Middle frontal gyrus (tissue), 1 donor: ENCODE measurements around the gene LTBP1.
A peak's percentile ranks its signal among the peaks of the same experiment; 100 is the strongest.

Experiments used
- DNase-seq: peaks from one replicate; pipeline ENCODE4 v3.0.0-alpha.2; 2015; ENCODE audit warnings: low spot score; ENCODE audit errors: extremely low spot score

The LTBP1 gene

DNA sequence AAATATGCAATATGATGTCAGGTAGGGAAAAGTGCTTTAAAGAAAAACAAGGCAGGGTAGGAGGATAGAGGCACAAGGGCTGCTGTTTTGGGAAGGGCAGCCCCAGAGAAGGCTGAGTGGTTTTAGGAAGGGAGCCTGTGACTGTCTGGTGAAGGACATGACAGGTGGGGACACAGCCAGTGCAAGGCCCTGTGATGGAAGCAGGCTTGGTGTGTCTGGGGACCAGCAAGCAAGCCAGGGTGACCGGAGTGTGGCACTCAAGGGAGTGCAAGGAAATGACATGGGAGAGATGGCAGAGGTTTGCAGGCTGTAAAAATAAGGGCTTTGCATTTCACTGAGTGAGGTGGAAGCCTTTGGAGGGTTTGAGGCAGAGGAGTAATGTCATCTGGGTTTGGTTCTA, 62.0 kb downstream of the LTBP1 start:
- DNase-seq = no peak

DNA sequence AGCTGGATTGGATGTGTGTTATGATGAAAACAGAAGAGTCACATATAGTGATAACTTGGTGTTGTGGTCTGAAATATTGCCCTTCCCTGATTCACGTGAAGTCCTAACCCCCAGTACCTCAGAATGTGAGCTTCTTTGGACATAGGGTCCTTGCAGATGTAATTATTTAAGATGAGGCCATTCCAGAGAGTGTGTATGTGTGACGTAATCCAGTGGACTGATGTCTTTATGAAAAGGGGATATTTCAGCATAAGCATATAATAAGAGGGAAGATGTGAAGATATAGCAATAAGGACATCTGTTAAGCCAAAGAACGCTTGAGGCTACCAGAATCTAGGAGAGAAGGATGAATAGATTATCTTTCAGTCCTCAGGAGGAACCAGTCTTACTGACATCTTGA, 62.5 kb downstream of the LTBP1 start:
- no peak for DNase-seq

DNA sequence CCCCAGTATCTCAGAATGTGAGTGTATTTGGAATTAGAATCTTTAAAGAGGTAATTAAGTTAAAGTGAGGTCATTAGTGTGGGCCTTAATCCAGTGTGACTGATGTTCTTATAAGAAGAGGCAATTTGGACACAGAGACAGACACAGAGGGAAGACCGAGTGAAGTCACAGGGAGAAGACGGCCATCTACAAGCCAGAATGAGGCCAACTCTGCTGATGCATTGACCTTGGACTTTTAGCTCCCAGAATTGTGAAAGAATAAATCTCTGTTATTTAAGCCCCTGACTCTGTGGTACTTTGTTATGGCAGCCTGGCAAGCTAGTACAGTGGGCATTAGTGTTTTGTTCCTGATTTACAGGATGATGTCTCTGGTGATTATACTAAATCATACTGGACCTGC, 64.6 kb downstream of the LTBP1 start:
- DNase-seq = no peak

DNA sequence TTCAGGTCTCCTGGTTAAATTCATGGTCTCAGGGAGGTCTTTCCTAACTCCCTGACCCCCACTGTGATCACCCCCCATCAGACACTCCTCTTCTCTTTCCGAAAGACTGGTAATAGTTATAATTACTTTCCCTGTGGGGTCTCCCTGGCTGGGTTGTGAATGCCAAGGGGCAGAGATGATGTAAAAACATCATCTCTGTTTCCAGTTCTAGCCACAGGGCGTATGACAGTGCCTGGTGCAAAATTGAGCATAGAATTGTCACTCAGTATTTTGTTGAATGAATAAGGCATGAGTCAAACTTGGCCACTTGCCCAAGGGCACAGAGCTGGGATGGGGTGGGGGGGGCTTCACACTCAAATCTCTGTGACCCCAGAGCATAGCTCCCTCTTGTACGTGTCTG, 65.2 kb downstream of the LTBP1 start:
- no peak for DNase-seq

DNA sequence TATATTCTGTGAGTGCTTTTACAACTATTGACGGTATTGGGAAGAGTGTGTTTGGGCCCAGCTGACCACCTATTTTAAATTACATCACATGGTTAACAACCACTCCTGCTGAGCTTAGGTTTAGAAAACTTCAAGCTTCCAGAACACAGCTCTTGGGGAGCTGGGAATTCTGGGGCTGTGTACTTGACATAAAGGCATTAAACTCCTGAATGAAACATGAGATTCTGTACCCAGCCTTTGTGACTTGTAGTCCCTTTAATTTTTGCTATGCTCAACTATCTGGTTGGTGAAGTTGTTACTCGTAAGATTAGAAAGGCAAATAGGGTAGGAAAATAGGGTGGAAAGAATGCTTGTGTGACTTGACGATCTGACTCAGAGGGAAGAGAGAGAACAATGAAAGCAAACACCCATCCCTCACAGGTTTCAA, 66.9 kb downstream of the LTBP1 start:
- DNase-seq = no peak

DNA sequence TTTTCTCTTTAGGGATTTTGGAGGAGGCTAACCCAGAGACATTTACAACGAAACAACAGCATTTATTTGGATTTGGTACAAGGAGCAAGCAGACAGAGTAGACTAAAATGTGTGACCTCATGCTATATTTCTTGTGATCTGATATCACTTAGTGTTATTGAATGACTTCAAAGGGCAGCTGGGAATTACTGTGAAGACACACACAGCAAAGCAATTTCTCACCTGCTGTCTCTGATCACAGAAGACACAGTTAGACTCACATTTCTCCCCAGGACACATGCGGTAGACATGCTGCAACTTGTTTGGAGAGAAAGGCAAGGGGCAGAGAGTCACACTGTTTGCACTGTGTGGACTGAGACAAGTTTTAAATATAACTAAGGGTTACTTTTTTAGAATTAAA, 67.5 kb downstream of the LTBP1 start:
- DNase-seq = no peak

DNA sequence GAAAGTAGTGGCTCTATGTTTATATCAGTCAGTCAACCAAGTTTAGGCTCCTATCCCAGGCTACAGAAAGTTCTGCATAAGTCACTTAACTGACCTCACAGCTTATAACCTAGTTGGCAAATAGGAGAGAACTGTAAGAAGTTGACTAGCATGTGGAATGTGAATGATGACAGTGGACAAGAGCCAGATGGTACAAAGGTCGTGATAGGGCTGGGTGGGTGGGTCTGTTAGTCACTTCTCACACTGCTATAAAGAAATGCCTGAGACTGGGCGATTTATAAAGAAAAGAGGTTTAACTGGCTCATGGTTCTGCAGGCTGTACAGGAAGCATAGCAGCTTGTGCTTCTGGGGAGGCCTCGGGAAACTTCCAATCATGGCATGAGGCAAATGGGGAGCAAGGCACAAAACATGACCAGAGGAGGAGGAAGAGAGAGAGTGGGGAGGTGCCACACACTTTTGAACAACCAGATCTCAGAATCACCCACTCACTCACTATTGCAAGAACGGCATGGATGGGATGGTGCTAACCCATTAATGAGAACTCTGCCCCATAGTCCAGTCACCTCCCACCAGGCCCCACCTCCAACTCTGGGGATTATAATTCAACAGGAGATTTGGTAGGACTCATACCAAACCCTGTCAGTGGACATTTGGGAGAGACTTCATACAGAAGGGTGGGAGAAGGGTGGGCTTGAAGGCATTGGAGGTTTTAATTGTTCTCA, 68.8 kb downstream of the LTBP1 start:
- DNase-seq = no peak

DNA sequence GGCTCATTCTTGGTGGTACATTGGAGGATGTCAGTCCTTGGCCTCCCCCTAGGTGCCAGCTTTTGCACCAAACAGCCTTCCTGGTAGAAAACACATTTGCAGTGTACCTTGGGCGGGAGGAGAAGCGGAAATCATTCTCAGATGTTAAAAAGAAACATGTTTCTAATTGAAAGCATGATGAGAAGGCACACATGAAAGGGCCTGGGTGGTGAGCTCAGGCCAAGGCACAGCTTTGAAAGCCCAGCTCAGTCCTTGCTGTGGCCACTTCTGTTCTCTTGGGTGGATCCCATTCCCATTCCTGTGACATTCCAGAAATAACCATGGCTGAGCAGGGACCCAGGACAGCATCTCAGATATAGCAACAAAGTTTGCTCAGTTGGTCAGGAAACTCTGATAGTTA, 71.5 kb downstream of the LTBP1 start:
- DNase-seq = no peak

DNA sequence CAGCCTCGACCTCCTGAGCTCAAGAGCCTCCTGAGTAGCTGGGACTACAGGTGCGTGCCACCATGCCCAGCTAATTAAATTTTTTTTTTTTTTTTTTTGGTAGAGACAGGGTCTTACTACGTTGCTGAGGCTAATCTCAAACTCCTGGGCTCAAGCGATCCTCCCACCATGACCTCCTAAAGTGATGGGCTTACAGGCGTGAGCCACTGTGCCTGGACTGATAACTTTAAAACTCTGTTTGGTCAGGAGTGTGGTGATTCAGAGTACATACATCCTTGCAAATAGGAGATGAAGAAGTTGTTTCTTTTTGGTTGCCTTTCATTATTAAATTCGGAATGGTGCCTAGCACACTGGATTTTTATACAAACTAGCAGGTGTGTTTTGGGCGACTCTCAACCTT, 73.0 kb downstream of the LTBP1 start:
- no peak for DNase-seq

DNA sequence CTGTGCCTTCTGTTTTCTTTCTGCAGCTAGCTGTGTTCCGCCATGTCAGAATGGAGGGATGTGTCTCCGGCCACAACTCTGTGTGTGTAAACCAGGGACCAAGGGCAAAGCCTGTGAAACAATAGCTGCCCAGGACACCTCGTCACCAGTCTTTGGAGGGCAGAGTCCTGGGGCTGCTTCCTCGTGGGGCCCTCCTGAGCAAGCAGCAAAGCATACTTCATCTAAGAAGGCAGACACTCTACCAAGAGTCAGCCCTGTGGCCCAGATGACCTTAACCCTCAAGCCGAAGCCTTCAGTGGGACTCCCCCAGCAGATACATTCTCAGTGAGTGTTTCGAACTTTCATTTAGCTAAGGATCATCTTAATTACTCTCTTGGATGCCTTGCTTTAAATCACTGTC, 74.1 kb downstream of the LTBP1 start:
- DNase-seq = no peak

DNA sequence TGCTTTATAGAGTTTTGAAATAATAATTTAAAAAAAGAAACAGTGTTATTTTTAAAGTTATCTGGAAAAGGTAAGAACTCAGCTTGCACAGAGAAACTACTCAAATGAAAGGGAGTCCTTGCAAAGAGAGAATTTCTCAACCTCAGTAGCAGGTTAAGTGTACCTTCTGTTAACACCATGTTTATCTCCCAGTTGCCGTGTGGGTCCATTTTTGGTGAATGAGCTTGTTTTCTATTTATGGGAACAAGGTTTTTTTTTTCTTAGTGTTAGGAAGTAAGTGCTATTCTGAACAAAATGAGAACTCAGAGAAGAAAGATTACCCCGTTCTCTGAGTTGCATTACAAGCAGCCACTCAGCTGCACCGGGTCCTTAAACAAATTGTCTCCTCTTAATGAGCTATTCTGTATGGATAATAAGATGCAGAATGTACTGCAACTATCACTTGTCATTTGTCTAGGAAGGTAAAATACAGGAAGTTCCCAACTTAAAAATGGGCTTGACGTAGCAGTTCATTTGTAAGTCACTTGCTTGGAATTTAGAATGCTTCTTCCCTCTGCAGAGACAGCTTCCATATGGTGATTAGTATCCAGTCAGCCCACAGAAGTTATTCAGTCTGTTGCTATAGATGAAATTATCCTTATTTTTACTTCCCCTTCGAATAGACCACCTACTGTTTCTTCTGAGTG, 74.9 kb downstream of the LTBP1 start:
- DNase-seq = no peak

DNA sequence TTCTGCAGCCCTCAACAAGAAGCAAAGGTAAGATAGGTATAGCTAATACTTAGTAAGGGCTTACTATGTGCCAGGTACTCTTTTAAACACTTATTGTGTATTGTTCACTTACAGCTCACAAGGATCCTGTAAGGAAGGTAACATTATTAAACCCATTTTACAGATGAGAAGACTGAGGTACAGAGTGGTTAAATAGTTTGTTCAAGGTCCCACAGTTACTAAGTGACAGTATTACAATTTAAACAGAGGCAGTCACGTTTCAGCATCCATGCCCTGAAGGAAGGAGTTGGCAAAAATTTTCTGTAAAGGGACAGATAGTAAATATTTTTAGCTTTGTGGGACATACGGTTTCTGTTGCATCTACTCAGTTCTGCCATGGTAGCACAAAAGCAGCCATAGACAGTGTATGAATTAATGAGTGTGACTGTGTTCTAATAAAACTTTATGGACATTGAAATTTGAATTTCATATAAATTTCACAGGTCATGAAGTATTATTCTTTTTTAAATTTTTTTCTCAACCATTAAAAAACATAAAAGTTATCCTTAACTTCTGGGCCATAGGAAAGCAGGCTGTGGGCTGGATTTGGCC, 75.7 kb downstream of the LTBP1 start:
- DNase-seq = no peak

DNA sequence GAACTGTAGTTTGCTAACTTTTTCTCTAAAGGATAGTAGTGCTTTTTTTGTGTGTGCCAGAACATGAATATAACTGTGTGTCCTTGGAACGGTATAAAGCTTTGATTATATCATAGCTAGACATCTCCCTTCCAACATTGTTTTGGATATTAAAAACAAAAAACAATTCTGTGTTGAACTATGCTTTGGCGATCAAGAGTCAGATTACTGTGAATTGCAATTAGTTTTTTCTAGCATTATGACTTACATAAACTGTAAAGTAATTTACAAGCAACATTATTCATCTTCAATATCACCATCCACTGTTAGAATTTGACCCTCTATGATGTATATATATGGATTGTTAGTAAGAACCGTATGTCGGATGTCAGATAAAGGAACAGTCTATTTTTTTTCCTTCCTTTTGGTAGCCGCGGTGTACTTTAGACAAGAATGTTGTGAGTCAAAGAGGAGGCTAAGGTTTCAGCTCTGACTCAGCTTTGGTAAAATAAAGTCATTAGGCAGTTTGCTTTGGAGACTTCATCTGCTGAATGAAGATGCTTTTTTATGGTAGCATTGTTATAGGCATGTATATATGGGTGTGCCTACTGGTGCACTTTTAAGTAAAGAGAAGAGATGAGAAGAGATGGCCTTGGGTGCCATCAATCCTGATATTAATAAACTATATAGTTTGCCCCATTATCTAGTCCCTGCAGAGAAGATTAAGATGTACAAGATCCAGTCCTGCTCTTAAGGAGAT, 76.4 kb downstream of the LTBP1 start:
- DNase-seq = no peak

DNA sequence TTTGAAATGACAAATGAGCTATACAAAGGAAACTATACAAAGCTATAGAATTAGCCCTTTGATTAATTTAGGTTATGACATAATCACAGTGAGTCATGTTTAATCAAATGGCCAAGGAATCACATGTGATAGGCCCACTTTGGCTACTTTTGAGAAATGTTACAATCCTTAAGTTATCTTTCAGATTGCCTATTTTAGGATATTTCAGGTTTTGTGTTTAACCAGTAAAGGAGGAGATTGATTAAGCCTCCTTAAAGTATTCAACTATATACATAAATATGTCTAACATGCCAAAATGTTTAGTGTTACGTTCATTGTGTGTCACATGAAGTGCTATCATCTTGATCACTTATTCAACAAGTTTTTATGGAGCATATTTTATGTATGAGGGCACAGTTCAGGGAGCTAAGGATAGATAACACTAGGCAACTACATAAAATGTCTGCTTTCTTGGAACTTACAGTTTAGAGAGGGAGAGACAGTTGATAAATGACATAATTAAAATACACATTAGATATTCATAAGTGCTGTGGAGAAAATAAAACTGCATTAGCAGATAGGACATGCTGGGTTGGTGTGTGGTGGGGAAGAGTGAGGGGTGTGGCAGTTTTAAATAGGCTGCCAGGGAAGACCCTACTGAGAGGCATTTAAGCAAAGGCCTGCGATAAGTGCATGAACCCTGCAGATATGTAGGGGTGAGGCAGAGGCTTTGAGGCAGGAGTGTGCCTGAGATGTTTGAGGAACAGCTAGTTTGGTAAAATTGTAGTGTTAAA, 77.2 kb downstream of the LTBP1 start:
- no peak for DNase-seq

DNA sequence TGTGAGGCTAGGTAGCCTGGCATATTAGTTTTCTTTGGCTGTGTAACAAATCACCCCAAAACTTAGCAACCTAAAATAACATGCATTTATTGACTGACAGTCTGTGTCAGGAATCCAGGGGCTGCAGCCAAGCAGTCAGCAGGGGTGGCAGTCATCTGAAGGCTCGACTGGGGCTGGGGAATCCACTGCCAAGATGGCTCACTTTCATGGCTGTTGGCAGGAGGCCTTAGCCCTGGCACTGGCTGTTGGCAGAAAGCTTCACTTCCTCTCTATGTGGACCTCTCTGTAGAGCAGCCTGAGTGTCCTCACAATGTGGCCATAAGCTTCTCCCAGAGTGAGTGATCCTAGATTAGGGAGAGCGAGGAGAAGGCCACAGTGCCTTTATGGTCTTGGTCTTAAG, 78.0 kb downstream of the LTBP1 start:
- no peak for DNase-seq

DNA sequence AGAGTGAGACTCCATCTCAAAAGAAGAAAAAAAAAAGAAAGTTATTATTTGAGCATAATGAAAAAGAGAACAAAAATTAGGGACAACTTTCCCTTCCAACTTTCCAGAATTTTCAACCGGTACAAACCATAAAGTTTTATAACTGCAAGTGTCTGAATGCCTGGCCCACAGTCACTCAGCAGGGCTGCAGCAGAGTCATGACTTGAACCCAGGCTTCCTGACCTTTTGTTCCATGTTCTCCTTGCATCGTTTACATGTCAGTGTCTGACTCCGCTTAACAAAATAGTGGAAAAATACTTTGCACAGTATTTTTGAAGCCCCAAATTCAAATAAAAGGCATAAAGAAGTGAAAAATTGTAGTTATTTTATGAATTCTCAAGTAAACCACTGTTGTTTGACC, 82.7 kb downstream of the LTBP1 start:
- DNase-seq = no peak

DNA sequence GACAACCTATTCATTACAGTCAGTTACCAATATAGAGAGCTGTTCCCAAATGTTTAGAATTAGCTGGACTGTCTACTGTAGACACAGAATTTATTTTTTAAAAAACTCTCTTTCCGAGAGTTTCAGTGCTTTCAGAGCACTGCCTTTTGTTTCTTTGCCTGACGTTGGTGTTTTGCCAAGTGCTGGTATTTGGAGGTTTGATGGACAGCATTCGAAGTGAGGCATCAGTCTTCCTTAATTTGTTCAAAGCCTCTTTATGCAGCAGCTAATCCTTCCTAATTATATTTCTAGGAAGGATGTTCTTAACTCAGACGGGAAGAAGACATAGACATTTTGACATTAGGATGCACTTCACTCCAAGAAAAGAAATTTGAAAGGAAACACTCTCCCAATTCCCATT, 83.2 kb downstream of the LTBP1 start:
- DNase-seq = no peak

DNA sequence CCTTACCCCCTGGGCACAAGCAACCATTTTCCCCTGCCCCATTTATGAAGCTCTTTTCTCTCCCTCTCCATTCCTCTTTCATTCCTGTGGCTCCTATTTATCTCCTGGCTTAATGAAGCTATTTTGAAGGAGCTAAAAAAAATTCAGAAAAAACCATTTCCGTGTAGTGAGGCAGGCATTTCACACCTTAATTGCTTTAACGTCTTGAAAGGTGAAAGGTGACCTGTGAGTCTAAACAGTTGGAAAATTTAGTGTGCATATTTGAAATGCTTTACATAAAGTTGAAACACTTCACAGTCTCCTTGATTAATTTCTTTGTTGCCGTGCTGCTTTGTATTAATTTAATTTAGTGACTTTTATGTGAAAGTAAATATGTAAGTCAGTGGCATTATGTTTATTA, 83.6 kb downstream of the LTBP1 start:
- DNase-seq = no peak

DNA sequence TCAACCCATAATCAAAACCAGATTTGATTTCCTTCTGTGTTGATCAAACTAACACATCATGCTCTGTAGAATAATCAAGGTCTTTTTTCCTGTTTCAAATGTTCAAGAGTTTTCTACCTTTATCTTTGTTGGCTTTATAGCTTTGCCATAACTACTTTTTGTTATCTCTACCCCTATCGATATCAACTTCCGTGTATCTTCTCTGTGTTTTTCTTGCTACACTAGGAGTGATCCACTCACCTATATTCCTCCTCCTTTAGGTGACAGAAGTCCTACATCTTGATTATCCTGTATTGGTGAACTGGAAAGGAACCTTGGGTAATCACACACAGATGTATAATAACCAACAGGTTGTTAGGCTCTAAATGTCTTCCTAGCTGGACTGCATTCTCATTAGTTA, 85.5 kb downstream of the LTBP1 start:
- no peak for DNase-seq

DNA sequence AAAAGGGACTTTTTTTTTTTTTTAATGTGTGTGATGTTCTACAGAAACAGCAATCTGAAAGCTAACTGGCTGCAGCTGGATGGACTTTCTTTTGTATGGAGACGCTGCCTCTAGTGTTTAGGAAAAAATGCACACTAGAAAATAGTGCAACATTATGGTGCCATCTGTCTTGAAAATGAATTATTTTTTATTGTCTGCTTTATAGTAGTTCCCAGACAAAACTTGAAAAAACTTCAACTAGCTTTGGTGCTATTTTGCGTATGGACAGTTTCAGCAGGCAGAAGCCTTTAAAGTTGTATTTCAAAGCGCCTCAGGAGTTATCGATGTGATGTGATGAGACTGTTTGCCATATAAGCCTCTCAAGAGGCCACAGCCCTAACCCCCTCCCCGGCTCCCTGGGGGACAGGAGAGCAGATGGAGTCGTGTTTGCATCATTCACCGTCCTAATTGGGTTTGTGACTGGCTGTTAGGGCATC, 86.9 kb downstream of the LTBP1 start:
- peak; percentile 20 for DNase-seq

DNA sequence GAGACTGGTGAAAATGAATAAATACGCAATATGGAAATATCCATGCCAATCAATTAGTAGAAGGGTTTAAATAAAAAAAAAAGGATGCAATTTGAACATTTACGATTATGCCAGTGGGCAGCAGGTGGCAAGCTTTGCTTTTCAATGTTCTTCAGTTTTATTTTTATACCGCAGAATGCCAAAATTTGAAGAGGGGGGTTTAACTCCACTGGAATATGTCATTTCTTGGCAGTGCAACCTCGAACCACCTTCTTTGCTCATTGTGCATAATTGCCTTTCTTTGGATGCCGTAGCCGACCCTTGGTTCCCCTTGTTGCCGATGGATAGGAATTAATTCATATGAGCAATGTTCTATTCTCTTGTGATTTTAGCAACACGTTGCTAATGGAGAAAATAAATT, 88.0 kb downstream of the LTBP1 start:
- no peak for DNase-seq
